ENCODE data around the gene NXPH4.

NXPH4 gene

GRCh38 chr12:57214398-57214781 lies 2.2 kb upstream of the NXPH4 start:
- no peak overlapping the region for H3K27ac ChIP-seq (ENCODE audit: poor library complexity, severe bottlenecking)
- H3K27me3 ChIP-seq (ENCODE audit: insufficient read depth, poor library complexity, severe bottlenecking), result peaks cover 47% of the 10 kb centered on the region
- DNase-seq (ENCODE audit: low spot score) (no peak), ATAC-seq (ENCODE audit: low read depth) (peak; percentile 56)
- H3K4me3 ChIP-seq (ENCODE audit: severe bottlenecking), result no peak overlapping the region
- H3K4me1 ChIP-seq (ENCODE audit: insufficient read depth, poor library complexity, severe bottlenecking), result no peaks in the 10 kb centered on the region
- no peaks in the 10 kb centered on the region for H3K36me3 ChIP-seq (ENCODE audit: low read depth)
- peak; percentile 40 for TF ChIP-seq CTCF (IDR thresholded peaks at IDR 0.05; ENCODE audit: poor library complexity, severe bottlenecking)
- H3K9me3 ChIP-seq (ENCODE audit: severe bottlenecking), result no peaks in the 10 kb centered on the region

GRCh38 chr12:57215065-57215464 lies 1.5 kb upstream of the NXPH4 start:
- Histone ChIP-seq H3K36me3 (ENCODE audit: low read depth) (no peaks in the 10 kb centered on the region), H3K9me3 (ENCODE audit: severe bottlenecking) (no peaks in the 10 kb centered on the region), H3K4me3 (ENCODE audit: severe bottlenecking) (no peak overlapping the region), H3K27me3 (ENCODE audit: insufficient read depth, poor library complexity, severe bottlenecking) (peaks cover 54% of the 10 kb centered on the region), H3K27ac (ENCODE audit: poor library complexity, severe bottlenecking) (no peak overlapping the region), H3K4me1 (ENCODE audit: insufficient read depth, poor library complexity, severe bottlenecking) (no peaks in the 10 kb centered on the region)
- TF ChIP-seq CTCF (IDR thresholded peaks at IDR 0.05; ENCODE audit: poor library complexity, severe bottlenecking), result no peak
- no peak for ATAC-seq (ENCODE audit: low read depth)
- DNase-seq (ENCODE audit: low spot score), result no peak

- Histone ChIP-seq H3K36me3 (ENCODE audit: low read depth) (no peaks in the 10 kb centered on the region), H3K9me3 (ENCODE audit: severe bottlenecking) (no peaks in the 10 kb centered on the region), H3K4me1 (ENCODE audit: insufficient read depth, poor library complexity, severe bottlenecking) (no peaks in the 10 kb centered on the region), H3K27me3 (ENCODE audit: insufficient read depth, poor library complexity, severe bottlenecking) (peaks cover 60% of the 10 kb centered on the region), H3K4me3 (ENCODE audit: severe bottlenecking) (no peak overlapping the region), H3K27ac (ENCODE audit: poor library complexity, severe bottlenecking) (no peak overlapping the region)
- DNase-seq (ENCODE audit: low spot score), result no peak
- no peak for ATAC-seq (ENCODE audit: low read depth)
- no peak for TF ChIP-seq CTCF (IDR thresholded peaks at IDR 0.05; ENCODE audit: poor library complexity, severe bottlenecking)
These were observed 953 bp upstream of the NXPH4 start for GRCh38 chr12:57215668-57216013.

- TF ChIP-seq CTCF (IDR thresholded peaks at IDR 0.05; ENCODE audit: poor library complexity, severe bottlenecking), result no peak
- H3K4me3 ChIP-seq (ENCODE audit: severe bottlenecking), result peak overlapping the region; percentile 36
- DNase-seq (ENCODE audit: low spot score) (no peak), ATAC-seq (ENCODE audit: low read depth) (peak; percentile 3; the same call in 1 of the 3 replicates)
- H3K27me3 ChIP-seq (ENCODE audit: insufficient read depth, poor library complexity, severe bottlenecking), result peaks cover 74% of the 10 kb centered on the region
- H3K9me3 ChIP-seq (ENCODE audit: severe bottlenecking), result no peaks in the 10 kb centered on the region
- no peaks in the 10 kb centered on the region for H3K4me1 ChIP-seq (ENCODE audit: insufficient read depth, poor library complexity, severe bottlenecking)
- no peak overlapping the region for H3K27ac ChIP-seq (ENCODE audit: poor library complexity, severe bottlenecking)
- no peaks in the 10 kb centered on the region for H3K36me3 ChIP-seq (ENCODE audit: low read depth)
These were observed 606 bp downstream of the NXPH4 start for GRCh38 chr12:57216921-57217879.

Data from RWPE2 (cell line).